Measurements from ENCODE around the gene ZBBX. TPM values are rescaled to one million over a fixed set of nuclear protein-coding genes. Genes with fewer than 3 reads are reported as not detected.

Gene ZBBX
- polyA plus RNA-seq, 1 of the 3 experiments (the other 2 are of a cell fraction): 0.18 TPM

- Histone ChIP-seq H3K36me3 (replicated peaks in 1 of 2; ENCODE audit: control insufficient read depth in 1 of 2, insufficient read depth in 2 of 2, low read length in 1 of 2) (no peaks in the 10 kb centered on the region), H2AFZ (ENCODE audit: low read depth) (no peak overlapping the region), H3K9ac (no peak overlapping the region), H3K4me1 (ENCODE audit: control insufficient read depth in 1 of 2, insufficient read depth in 2 of 2, low read depth in 1 of 2, low read length in 1 of 2) (no peaks in the 10 kb centered on the region), H3K4me3 (ENCODE audit: low read depth in 2 of 2, low read length in 1 of 2) (no peak overlapping the region), H3K9me2 (no peaks in the 10 kb centered on the region), H3K9me3 (no peaks in the 10 kb centered on the region), H3K79me2 (ENCODE audit: insufficient read depth) (no peaks in the 10 kb centered on the region), H3K27ac (ENCODE audit: low read depth in 2 of 2, low read length in 1 of 2) (no peak overlapping the region), H3F3A (replicated peaks; ENCODE audit: insufficient read depth) (no peaks in the 10 kb centered on the region), H3K4me2 (no peak overlapping the region), H3K27me3 (ENCODE audit: insufficient read depth) (no peaks in the 10 kb centered on the region), H4K20me1 (ENCODE audit: insufficient read depth) (no peaks in the 10 kb centered on the region)
- POLR2A ChIA-PET: no interaction called here
- DNase-seq: no peak
- CTCF ChIA-PET: no interaction called here
- 4% methylated on average over 1 of the region's 1 CpG for WGBS (ENCODE audit: low lambda C conversion rate)
- TF ChIP-seq CHD2 (IDR thresholded peaks at IDR 0.05; ENCODE audit: low read length, partially characterized antibody) (no peak), EP300 (IDR thresholded peaks at IDR 0.05; ENCODE audit: borderline replicate concordance in 1 of 2, low read depth in 1 of 2, low read length in 1 of 2) (no peak), NRF1 (IDR thresholded peaks at IDR 0.05; ENCODE audit: low read depth, low read length) (no peak), TAF1 (IDR thresholded peaks at IDR 0.05; ENCODE audit: borderline replicate concordance, low read depth, low read length) (no peak), MAX (IDR thresholded peaks at IDR 0.05; ENCODE audit: low read depth) (no peak)
Observed at GRCh38 chr3:167305340-167305890, 74.7 kb downstream of the ZBBX start.

- POLR2A ChIA-PET: no interaction called here
- WGBS (ENCODE audit: low lambda C conversion rate): 2% methylated on average over 3 of the region's 3 CpGs
- H4K20me1 ChIP-seq (ENCODE audit: insufficient read depth): no peaks in the 10 kb centered on the region
- H3K4me3 ChIP-seq (ENCODE audit: low read depth in 2 of 2, low read length in 1 of 2): no peak overlapping the region
- TF ChIP-seq FOXM1 (IDR thresholded peaks at IDR 0.05; ENCODE audit: low read depth) (no peak), ZBTB33 (IDR thresholded peaks at IDR 0.05; ENCODE audit: borderline replicate concordance, low read depth) (no peak), TAF1 (IDR thresholded peaks at IDR 0.05; ENCODE audit: borderline replicate concordance, low read depth, low read length) (no peak)
- H3K4me2 ChIP-seq: no peak overlapping the region
- no peak overlapping the region for H3K27ac ChIP-seq (ENCODE audit: low read depth in 2 of 2, low read length in 1 of 2)
- no peaks in the 10 kb centered on the region for H3K27me3 ChIP-seq (ENCODE audit: insufficient read depth)
- no peaks in the 10 kb centered on the region for H3K36me3 ChIP-seq (replicated peaks in 1 of 2; ENCODE audit: control insufficient read depth in 1 of 2, insufficient read depth in 2 of 2, low read length in 1 of 2)
- H3K79me2 ChIP-seq (ENCODE audit: insufficient read depth): no peaks in the 10 kb centered on the region
- CTCF ChIA-PET: no interaction called here
- no peaks in the 10 kb centered on the region for H3K9me2 ChIP-seq
- no peaks in the 10 kb centered on the region for H3K9me3 ChIP-seq
- H2AFZ ChIP-seq (ENCODE audit: low read depth): no peak overlapping the region
- no peak overlapping the region for H3K9ac ChIP-seq
- DNase-seq: no peak
- H3F3A ChIP-seq (replicated peaks; ENCODE audit: insufficient read depth): no peaks in the 10 kb centered on the region
- no peaks in the 10 kb centered on the region for H3K4me1 ChIP-seq (ENCODE audit: control insufficient read depth in 1 of 2, insufficient read depth in 2 of 2, low read depth in 1 of 2, low read length in 1 of 2)
Observed at GRCh38 chr3:167304077-167304476, 76.0 kb downstream of the ZBBX start.

- Histone ChIP-seq H3F3A (replicated peaks; ENCODE audit: insufficient read depth) (no peaks in the 10 kb centered on the region), H3K4me2 (no peak overlapping the region), H3K36me3 (replicated peaks in 1 of 2; ENCODE audit: control insufficient read depth in 1 of 2, insufficient read depth in 2 of 2, low read length in 1 of 2) (no peaks in the 10 kb centered on the region), H2AFZ (ENCODE audit: low read depth) (no peak overlapping the region), H3K79me2 (ENCODE audit: insufficient read depth) (no peaks in the 10 kb centered on the region), H3K9me3 (no peaks in the 10 kb centered on the region), H3K9ac (no peak overlapping the region), H3K4me1 (ENCODE audit: control insufficient read depth in 1 of 2, insufficient read depth in 2 of 2, low read depth in 1 of 2, low read length in 1 of 2) (no peaks in the 10 kb centered on the region), H3K27ac (ENCODE audit: low read depth in 2 of 2, low read length in 1 of 2) (no peak overlapping the region), H3K27me3 (ENCODE audit: insufficient read depth) (no peaks in the 10 kb centered on the region), H4K20me1 (ENCODE audit: insufficient read depth) (no peaks in the 10 kb centered on the region), H3K4me3 (ENCODE audit: low read depth in 2 of 2, low read length in 1 of 2) (no peak overlapping the region), H3K9me2 (no peaks in the 10 kb centered on the region)
- no peak for DNase-seq
- 0% methylated on average over 2 of the region's 2 CpGs for WGBS (ENCODE audit: low lambda C conversion rate)
- TF ChIP-seq YY1 (IDR thresholded peaks at IDR 0.05; ENCODE audit: low read depth): no peak
- POLR2A ChIA-PET: no interaction called here
- CTCF ChIA-PET: no interaction called here
Observed at GRCh38 chr3:167302678-167303077, 77.4 kb downstream of the ZBBX start.
